GM23338 (cell line): ENCODE results near the gene TUBA8. TPM values are rescaled to one million over a fixed set of nuclear protein-coding genes. Genes with fewer than 3 reads are reported as not detected.
A peak's percentile ranks its signal among the peaks of the same experiment; 100 is the strongest.

Experiments used
- ATAC-seq: fragments of 200-7000 bp; cut with Tn5 transposase; 3 replicates; pipeline ENCODE4 v1.9.1; 2020
- DNase-seq: peaks from one replicate; pipeline ENCODE4 v3.0.0-alpha.2; 2015; ENCODE audit warnings: low spot score
- H2AFZ ChIP-seq: fragments of 200-600 bp; sonication (generic); 2 replicates; pipeline ENCODE4 v1.8.0; 2016; ENCODE audit warnings: antibody characterized with exemption, mild to moderate bottlenecking, moderate library complexity
- H3F3A ChIP-seq: fragments of 200-600 bp; sonication (generic); replicated peaks from 2 replicates; pipeline ENCODE4 v1.8.0; 2017; ENCODE audit warnings: antibody characterized with exemption, mixed run types, low read depth
- H3K27ac ChIP-seq: fragments of 200-600 bp; sonication (generic); 2 replicates; pipeline ENCODE4 v1.6.1; 2016; ENCODE audit warnings: low read depth
- H3K27me3 ChIP-seq: fragments of 200-600 bp; sonication (generic); 2 replicates; pipeline ENCODE4 v1.8.0; 2016; ENCODE audit warnings: mild to moderate bottlenecking, mixed run types, moderate library complexity; ENCODE audit not compliant: insufficient read depth
- H3K36me3 ChIP-seq: fragments of 200-600 bp; sonication (generic); 2 replicates; pipeline ENCODE4 v1.8.0; 2016; ENCODE audit warnings: mild to moderate bottlenecking; ENCODE audit not compliant: insufficient read depth
- H3K4me1 ChIP-seq: fragments of 200-600 bp; sonication (generic); 2 replicates; pipeline ENCODE4 v1.8.0; 2016; ENCODE audit warnings: mild to moderate bottlenecking, moderate library complexity; ENCODE audit not compliant: insufficient read depth
- H3K4me2 ChIP-seq: fragments of 200-600 bp; sonication (generic); 2 replicates; pipeline ENCODE4 v1.7.1; 2017; ENCODE audit warnings: mixed run types
- H3K4me3 ChIP-seq: fragments of 200-600 bp; sonication (generic); 2 replicates; pipeline ENCODE4 v1.6.1; 2016; ENCODE audit warnings: mixed run types
- H3K79me2 ChIP-seq: fragments of 200-600 bp; sonication (generic); replicated peaks from 2 replicates; pipeline ENCODE4 v1.8.0; 2017; ENCODE audit warnings: mild to moderate bottlenecking; ENCODE audit not compliant: insufficient read depth
- H3K9me2 ChIP-seq: fragments of 200-600 bp; sonication (generic); 2 replicates; pipeline ENCODE4 v1.8.0; 2017; ENCODE audit not compliant: insufficient read depth
- H4K20me1 ChIP-seq: fragments of 200-600 bp; sonication (generic); replicated peaks from 2 replicates; pipeline ENCODE4 v1.8.0; 2017; ENCODE audit warnings: mild to moderate bottlenecking; ENCODE audit not compliant: insufficient read depth
- H3K27ac Mint-ChIP-seq: 2 replicates; pipeline ENCODE4 v1.8.0; 2020; ENCODE audit warnings: inconsistent platforms, mild to moderate bottlenecking, moderate library complexity, mixed read lengths
- H3K27me3 Mint-ChIP-seq: 3 replicates; pipeline ENCODE4 v1.8.0; 2022; ENCODE audit warnings: low read depth, mild to moderate bottlenecking, moderate library complexity, mixed read lengths, inconsistent platforms; ENCODE audit not compliant: insufficient read depth, poor library complexity
- H3K36me3 Mint-ChIP-seq: 3 replicates; pipeline ENCODE4 v1.8.0; 2021; ENCODE audit warnings: low read depth, mild to moderate bottlenecking, inconsistent platforms, moderate library complexity, mixed read lengths
- H3K4me1 Mint-ChIP-seq: 3 replicates; pipeline ENCODE4 v1.8.0; 2020; ENCODE audit warnings: mild to moderate bottlenecking, inconsistent platforms, mixed read lengths
- H3K4me3 Mint-ChIP-seq: 3 replicates; pipeline ENCODE4 v1.8.0; 2021; ENCODE audit warnings: moderate library complexity, mild to moderate bottlenecking, inconsistent platforms, mixed read lengths
- H3K9me3 Mint-ChIP-seq: 3 replicates; pipeline ENCODE4 v1.8.0; 2020; ENCODE audit warnings: moderate library complexity, mild to moderate bottlenecking, inconsistent platforms, mixed read lengths
- EZH2 ChIP-seq: fragments of 200-600 bp; sonication (generic); IDR thresholded peaks from one replicate; pipeline ENCODE4 v1.8.0; 2017; ENCODE audit warnings: antibody characterized with exemption, mild to moderate bottlenecking, low read depth; ENCODE audit not compliant: unreplicated experiment
- STAT1 ChIP-seq: IDR thresholded peaks from one replicate; pipeline ENCODE4 v1.6.1; 2016; ENCODE audit warnings: antibody characterized with exemption; ENCODE audit not compliant: unreplicated experiment
- polyA plus RNA-seq: library from polyadenylated mRNA; unstranded; fragments of >200 nt; fragmentation: Nextera tagmentation; extraction: Ambion mirVana; gene quantifications from 2 replicates; pipeline ENCODE4 v1.2.1, GENCODE V29; 2016
- total RNA-seq: library from RNA; depleted of rRNA; stranded (reverse); fragments of >200 nt; shearing (Covaris generic); gene quantifications from 2 replicates; pipeline ENCODE4 v1.2.3, GENCODE V29; 2014
- TF ChIP-seq, protein P1 (sequence below), 2 experiments: fragments of 200-600 bp in 1 of 2; sonication (generic) in 1 of 2; conservative IDR thresholded peaks; 2 replicates each; pipeline versions ENCODE4 v1.5.1 to v1.6.1; 2016 to 2017; ENCODE audit warnings: antibody characterized with exemption in 2 of 2, low read depth in 2 of 2, mild to moderate bottlenecking in 2 of 2, moderate library complexity in 1 of 2
- TF ChIP-seq, protein P2 (sequence below): fragments of 250-450 bp; sonication (Bioruptor Pico); IDR thresholded peaks from 2 replicates; pipeline ENCODE4 v1.5.0; 2020; ENCODE audit warnings: mild to moderate bottlenecking, moderate library complexity

Gene TUBA8
- total and polyA plus RNA-seq, 2 experiments from 2014 or later = 0.31 to 0.48 TPM

DNA sequence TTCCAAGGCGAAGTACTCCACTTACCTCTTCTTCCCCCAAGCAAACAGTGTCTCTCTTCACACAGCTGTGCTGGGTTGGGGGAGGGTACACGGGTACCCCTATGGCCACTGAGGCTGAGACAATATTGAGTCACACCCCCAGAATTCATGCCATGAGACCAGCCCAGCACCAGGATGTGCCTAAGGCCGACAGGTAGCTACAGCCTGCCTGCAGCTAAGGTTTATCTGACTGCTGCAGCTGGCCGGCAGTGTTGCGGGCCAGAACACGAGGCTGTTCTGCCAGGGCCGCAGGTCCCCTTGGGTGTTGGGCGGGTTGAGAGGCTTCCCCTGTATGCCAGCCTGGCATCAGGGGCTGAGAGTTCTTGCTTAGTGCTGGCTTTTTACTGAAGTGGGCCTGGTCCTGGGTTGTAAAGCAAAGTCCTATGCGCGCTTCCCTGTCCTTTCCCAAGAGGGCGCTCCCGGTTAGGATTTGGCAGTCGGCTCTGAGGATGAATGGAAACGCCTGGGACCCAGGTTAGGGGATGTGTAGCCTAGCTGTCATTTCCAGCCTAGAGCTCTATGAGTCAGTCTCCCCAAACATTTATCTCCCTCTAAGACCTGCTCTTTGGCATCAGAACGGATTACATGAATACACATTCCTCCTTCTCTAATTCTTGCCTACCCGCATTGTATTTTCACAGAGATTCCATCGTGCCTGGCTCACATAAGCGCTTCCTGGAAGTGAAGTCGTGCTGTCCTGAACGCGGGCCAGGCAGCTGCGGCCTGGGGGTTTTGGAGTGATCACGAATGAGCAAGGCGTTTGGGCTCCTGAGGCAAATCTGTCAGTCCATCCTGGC lies 46.5 kb downstream of the TUBA8 start:
- TF ChIP-seq, protein P1, sequence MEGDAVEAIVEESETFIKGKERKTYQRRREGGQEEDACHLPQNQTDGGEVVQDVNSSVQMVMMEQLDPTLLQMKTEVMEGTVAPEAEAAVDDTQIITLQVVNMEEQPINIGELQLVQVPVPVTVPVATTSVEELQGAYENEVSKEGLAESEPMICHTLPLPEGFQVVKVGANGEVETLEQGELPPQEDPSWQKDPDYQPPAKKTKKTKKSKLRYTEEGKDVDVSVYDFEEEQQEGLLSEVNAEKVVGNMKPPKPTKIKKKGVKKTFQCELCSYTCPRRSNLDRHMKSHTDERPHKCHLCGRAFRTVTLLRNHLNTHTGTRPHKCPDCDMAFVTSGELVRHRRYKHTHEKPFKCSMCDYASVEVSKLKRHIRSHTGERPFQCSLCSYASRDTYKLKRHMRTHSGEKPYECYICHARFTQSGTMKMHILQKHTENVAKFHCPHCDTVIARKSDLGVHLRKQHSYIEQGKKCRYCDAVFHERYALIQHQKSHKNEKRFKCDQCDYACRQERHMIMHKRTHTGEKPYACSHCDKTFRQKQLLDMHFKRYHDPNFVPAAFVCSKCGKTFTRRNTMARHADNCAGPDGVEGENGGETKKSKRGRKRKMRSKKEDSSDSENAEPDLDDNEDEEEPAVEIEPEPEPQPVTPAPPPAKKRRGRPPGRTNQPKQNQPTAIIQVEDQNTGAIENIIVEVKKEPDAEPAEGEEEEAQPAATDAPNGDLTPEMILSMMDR (conservative IDR thresholded peaks at IDR 0.05; ENCODE audit: low read depth in 2 of 2) = peak; percentile 74 to 88
- TF ChIP-seq EZH2 (no peak), STAT1 (no peak)
- TF ChIP-seq, protein P2, sequence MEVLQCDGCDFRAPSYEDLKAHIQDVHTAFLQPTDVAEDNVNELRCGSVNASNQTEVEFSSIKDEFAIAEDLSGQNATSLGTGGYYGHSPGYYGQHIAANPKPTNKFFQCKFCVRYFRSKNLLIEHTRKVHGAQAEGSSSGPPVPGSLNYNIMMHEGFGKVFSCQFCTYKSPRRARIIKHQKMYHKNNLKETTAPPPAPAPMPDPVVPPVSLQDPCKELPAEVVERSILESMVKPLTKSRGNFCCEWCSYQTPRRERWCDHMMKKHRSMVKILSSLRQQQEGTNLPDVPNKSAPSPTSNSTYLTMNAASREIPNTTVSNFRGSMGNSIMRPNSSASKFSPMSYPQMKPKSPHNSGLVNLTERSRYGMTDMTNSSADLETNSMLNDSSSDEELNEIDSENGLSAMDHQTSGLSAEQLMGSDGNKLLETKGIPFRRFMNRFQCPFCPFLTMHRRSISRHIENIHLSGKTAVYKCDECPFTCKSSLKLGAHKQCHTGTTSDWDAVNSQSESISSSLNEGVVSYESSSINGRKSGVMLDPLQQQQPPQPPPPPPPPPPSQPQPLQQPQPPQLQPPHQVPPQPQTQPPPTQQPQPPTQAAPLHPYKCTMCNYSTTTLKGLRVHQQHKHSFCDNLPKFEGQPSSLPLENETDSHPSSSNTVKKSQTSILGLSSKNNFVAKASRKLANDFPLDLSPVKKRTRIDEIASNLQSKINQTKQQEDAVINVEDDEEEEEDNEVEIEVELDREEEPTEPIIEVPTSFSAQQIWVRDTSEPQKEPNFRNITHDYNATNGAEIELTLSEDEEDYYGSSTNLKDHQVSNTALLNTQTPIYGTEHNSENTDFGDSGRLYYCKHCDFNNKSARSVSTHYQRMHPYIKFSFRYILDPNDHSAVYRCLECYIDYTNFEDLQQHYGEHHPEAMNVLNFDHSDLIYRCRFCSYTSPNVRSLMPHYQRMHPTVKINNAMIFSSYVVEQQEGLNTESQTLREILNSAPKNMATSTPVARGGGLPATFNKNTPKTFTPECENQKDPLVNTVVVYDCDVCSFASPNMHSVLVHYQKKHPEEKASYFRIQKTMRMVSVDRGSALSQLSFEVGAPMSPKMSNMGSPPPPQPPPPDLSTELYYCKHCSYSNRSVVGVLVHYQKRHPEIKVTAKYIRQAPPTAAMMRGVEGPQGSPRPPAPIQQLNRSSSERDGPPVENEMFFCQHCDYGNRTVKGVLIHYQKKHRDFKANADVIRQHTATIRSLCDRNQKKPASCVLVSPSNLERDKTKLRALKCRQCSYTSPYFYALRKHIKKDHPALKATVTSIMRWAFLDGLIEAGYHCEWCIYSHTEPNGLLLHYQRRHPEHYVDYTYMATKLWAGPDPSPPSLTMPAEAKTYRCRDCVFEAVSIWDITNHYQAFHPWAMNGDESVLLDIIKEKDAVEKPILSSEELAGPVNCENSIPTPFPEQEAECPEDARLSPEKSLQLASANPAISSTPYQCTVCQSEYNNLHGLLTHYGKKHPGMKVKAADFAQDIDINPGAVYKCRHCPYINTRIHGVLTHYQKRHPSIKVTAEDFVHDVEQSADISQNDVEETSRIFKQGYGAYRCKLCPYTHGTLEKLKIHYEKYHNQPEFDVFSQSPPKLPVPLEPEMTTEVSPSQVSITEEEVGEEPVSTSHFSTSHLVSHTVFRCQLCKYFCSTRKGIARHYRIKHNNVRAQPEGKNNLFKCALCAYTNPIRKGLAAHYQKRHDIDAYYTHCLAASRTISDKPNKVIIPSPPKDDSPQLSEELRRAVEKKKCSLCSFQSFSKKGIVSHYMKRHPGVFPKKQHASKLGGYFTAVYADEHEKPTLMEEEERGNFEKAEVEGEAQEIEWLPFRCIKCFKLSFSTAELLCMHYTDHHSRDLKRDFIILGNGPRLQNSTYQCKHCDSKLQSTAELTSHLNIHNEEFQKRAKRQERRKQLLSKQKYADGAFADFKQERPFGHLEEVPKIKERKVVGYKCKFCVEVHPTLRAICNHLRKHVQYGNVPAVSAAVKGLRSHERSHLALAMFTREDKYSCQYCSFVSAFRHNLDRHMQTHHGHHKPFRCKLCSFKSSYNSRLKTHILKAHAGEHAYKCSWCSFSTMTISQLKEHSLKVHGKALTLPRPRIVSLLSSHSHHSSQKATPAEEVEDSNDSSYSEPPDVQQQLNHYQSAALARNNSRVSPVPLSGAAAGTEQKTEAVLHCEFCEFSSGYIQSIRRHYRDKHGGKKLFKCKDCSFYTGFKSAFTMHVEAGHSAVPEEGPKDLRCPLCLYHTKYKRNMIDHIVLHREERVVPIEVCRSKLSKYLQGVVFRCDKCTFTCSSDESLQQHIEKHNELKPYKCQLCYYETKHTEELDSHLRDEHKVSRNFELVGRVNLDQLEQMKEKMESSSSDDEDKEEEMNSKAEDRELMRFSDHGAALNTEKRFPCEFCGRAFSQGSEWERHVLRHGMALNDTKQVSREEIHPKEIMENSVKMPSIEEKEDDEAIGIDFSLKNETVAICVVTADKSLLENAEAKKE = no peak
- Mint-ChIP-seq H3K9me3 (no peaks in the 10 kb centered on the region), H3K36me3 (no peaks in the 10 kb centered on the region; the same call in 1 of the 3 replicates), H3K27ac (no peak overlapping the region; the same call in 1 of the 2 replicates), H3K4me3 (no peak overlapping the region; the same call in 2 of the 3 replicates), H3K27me3 (peaks cover 7% of the 10 kb centered on the region), H3K4me1 (peaks cover 23% of the 10 kb centered on the region)
- ATAC-seq (peak; percentile 96), DNase-seq (peak; percentile 95)
- Histone ChIP-seq H3K4me2 (peak overlapping the region; percentile 31), H3K4me1 (peaks cover 11% of the 10 kb centered on the region; the same call in 1 of the 2 replicates), H3K9me2 (no peaks in the 10 kb centered on the region), H2AFZ (peak overlapping the region; percentile 88), H3K4me3 (peak overlapping the region; percentile 17; the same call in 1 of the 2 replicates), H3K27me3 (no peaks in the 10 kb centered on the region), H3F3A (0 out of 2 replicates have a peak, but pooled peaks cover 4% of the 10 kb centered on the region), H3K27ac (peak overlapping the region; percentile 20; the same call in 1 of the 2 replicates), H3K79me2 (no peaks in the 10 kb centered on the region), H3K36me3 (no peaks in the 10 kb centered on the region), H4K20me1 (no peaks in the 10 kb centered on the region)
